ENCODE measurements around the gene SIK3.
A peak's percentile ranks its signal among the peaks of the same experiment; 100 is the strongest.
"Not testable (repeated sequence)": the region's sequence is repeated elsewhere in the genome, so short reads cannot be mapped to it uniquely, and the experiment has no call there.

The SIK3 gene

DNA sequence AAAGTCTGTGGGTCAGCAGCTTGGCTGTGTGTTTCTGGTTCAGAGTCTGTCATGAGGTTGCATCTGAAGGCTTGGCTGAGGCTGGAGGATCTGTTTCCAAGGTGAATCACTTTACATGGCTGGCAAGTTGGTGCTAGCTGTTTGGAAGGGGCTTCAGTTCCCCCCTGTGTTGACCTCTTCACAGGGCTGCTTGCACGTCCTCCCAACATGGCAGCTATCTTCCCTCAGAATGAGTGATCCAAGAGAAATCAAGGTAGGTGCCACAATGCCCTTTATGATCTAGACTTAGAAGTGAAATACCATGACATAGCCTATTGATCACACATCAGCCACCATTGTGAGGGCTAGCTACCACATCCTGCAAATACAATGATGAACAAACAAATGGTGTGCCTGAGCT, 285.1 kb downstream of the SIK3 start:
- TF ChIP-seq, protein P1, sequence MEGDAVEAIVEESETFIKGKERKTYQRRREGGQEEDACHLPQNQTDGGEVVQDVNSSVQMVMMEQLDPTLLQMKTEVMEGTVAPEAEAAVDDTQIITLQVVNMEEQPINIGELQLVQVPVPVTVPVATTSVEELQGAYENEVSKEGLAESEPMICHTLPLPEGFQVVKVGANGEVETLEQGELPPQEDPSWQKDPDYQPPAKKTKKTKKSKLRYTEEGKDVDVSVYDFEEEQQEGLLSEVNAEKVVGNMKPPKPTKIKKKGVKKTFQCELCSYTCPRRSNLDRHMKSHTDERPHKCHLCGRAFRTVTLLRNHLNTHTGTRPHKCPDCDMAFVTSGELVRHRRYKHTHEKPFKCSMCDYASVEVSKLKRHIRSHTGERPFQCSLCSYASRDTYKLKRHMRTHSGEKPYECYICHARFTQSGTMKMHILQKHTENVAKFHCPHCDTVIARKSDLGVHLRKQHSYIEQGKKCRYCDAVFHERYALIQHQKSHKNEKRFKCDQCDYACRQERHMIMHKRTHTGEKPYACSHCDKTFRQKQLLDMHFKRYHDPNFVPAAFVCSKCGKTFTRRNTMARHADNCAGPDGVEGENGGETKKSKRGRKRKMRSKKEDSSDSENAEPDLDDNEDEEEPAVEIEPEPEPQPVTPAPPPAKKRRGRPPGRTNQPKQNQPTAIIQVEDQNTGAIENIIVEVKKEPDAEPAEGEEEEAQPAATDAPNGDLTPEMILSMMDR (IDR thresholded peaks at IDR 0.05; ENCODE audit: control insufficient read depth, insufficient read depth, low read depth, low read length, missing control alignments), result no peak
- H3K4me3 ChIP-seq (ENCODE audit: control insufficient read depth, low read depth, low read length), result no peak overlapping the region
- DNase-seq (ENCODE audit: low read depth), result no peak

DNA sequence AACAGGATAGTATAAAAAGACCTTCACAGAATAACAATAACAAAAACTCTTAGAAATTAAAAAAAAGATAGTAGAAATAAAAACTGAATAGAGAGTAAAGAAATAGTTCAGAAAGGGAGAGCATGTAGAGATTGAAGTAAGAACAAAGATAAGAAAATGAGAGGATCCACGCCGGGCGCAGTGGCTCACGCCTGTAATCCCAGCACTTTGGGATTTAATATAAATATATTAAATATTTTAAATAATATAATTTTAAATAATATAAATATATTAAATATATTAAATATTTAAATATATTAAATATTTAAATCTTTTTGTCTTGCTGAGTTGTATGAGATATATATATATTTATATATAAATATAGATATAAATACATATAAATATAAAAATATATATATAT, 286.1 kb downstream of the SIK3 start:
- no peak for DNase-seq (ENCODE audit: low read depth)
- TF ChIP-seq, protein P1 (IDR thresholded peaks at IDR 0.05; ENCODE audit: control insufficient read depth, insufficient read depth, low read depth, low read length, missing control alignments), result no peak
- no peak overlapping the region for H3K4me3 ChIP-seq (ENCODE audit: control insufficient read depth, low read depth, low read length)

DNA sequence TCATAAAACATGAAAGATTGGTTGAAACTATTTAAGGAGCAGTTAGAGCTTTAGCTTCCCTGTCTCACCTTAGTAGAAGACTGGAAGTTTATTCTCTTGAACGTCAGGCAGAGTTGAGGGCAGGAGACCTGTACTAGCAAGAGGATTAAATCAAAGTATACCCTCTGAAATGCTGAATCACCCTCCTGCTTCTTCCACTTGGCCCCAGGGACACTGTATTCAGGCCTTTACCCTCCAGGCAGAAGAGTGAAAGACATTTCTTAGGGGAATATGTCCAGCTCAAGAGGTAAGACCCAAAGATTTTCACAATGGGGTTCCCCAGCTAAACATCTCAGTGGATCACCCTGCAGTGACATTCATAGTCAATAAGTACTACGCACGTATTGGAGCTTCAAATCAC, 287.0 kb downstream of the SIK3 start:
- DNase-seq (ENCODE audit: low read depth), result no peak
- TF ChIP-seq, protein P1 (IDR thresholded peaks at IDR 0.05; ENCODE audit: control insufficient read depth, insufficient read depth, low read depth, low read length, missing control alignments), result no peak
- no peak overlapping the region for H3K4me3 ChIP-seq (ENCODE audit: control insufficient read depth, low read depth, low read length)

DNA sequence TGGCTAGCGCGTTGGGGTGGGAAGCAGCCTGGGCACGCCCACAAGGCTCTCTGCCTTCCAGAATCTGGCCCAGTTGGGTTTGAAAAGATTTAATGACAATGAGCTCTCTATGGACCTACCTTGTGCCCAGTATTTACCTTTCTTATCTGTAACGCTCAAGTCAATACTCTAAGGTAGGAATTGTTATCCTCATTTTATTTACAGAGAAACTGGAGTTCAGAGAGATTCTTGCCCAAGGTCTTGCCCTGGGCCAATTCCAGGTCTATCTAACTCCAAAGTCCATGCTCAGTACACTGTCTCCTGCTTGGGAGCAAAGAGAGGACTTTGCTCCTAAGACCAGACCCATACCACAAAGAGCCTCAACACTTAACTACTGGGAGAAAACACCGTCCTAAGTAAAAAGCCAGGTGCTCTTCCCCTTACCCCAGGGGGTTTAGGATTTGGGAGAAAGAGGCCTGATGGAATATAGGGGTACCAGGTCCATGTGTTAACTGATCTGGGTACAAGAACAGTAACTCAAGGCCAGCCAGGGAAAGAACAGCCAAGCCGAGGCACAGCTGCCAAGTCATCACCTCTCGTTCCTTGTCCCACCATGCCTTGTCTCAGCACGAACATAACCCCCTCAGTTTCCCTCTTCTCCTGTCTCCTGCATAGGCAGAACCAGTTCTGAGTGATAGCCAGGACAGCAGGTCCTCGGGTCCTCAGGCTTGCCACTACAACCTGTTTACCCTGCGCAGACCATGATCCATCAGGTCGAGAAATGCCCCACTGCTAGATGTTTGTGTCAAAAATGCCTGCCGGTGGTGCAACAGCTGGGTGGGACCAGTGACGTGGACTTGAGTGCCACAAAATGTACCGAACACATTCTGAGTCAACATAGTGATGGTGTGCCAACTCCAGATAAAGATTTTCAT, 289.7 kb downstream of the SIK3 start:
- peak; percentile 11 for DNase-seq (ENCODE audit: low read depth)
- TF ChIP-seq, protein P1 (IDR thresholded peaks at IDR 0.05; ENCODE audit: control insufficient read depth, insufficient read depth, low read depth, low read length, missing control alignments), result no peak
- H3K4me3 ChIP-seq (ENCODE audit: control insufficient read depth, low read depth, low read length), result no peak overlapping the region

DNA sequence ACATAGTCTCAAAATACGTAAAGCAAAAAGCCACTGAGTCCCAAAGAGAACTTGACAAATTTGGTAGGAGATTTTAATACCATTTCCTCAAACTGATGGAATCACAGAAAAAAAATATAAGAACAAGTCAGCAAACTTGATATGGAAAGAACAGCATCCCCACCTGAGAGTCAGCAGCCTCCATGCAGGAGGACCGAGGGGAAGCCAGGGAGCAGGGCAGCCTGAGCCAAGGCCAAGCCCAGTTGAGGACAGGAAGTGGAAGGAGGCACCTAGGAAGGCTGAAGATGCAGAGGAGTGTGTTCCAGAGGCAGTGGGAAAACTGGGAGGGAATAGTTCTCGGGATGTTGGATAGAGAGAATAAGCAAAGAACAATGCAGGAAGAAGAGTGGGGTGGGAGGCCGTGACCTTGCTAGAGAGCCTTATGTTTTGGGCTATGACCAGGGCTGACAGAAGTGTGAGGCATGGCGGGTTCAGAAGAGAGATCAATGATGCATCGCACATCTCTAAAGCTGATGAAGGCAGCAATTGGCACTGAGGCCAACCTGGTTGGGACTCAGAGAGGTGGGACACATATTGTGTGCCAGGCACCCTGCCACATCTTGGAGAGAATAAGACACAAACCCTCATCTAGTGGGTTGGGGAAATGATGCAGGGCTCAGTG, 290.5 kb downstream of the SIK3 start:
- no peak for DNase-seq (ENCODE audit: low read depth)
- TF ChIP-seq, protein P1 (IDR thresholded peaks at IDR 0.05; ENCODE audit: control insufficient read depth, insufficient read depth, low read depth, low read length, missing control alignments), result no peak
- H3K4me3 ChIP-seq (ENCODE audit: control insufficient read depth, low read depth, low read length), result no peak overlapping the region

DNA sequence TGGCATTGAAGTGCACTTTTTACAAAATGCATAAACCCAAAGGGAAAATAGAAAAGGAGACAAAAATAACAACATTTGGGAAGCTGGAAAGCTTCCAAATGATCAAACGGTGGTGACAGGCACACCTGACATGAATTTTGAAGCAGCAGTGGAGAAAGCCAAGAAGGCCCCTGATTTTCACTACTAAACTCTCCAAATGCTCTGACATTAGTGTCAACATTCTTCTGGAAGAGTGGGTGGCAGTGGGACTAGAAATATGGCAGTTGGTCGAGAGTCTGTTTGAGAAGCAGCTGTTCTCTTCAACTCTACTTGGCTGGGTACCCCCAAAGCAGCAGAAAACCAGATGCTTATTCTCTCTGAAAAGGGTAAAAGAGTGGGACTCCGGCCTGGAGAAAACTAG, 294.2 kb downstream of the SIK3 start:
- no peak for DNase-seq (ENCODE audit: low read depth)
- TF ChIP-seq, protein P1 (IDR thresholded peaks at IDR 0.05; ENCODE audit: control insufficient read depth, insufficient read depth, low read depth, low read length, missing control alignments), result no peak
- H3K4me3 ChIP-seq (ENCODE audit: control insufficient read depth, low read depth, low read length), result no peak overlapping the region

DNA sequence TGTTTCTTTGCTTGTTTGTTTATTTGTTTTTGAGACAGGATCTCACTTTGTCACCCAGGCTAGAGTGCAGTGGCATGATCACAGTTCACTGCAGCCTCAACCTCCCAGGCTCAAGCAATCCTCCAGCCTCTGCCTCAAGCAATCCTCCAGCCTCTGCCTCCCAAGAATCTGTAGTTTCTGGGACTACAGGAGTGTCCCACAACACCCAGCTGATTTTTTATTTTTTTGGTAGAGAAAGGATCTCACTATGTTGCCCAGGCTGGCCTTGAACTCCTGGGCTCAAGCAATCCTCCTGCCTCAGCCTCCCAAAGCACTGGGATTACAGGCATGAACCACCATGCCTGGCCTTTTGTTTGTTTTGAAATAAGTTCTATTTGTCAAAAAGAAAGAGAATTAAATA, 296.6 kb downstream of the SIK3 start:
- not testable (repeated sequence) for DNase-seq (ENCODE audit: low read depth); H3K4me3 ChIP-seq (ENCODE audit: control insufficient read depth, low read depth, low read length)
